GM23338 (cell line): ENCODE data around the gene PPP1R37. TPM values are rescaled to one million over a fixed set of nuclear protein-coding genes. Genes with fewer than 3 reads are reported as not detected.

Experiments used
- ATAC-seq: fragments of 200-7000 bp; cut with Tn5 transposase; 3 replicates; pipeline ENCODE4 v1.9.1; 2020
- DNase-seq: peaks from one replicate; pipeline ENCODE4 v3.0.0-alpha.2; 2015; ENCODE audit warnings: low spot score
- H2AFZ ChIP-seq: fragments of 200-600 bp; sonication (generic); 2 replicates; pipeline ENCODE4 v1.8.0; 2016; ENCODE audit warnings: antibody characterized with exemption, mild to moderate bottlenecking, moderate library complexity
- H3F3A ChIP-seq: fragments of 200-600 bp; sonication (generic); replicated peaks from 2 replicates; pipeline ENCODE4 v1.8.0; 2017; ENCODE audit warnings: antibody characterized with exemption, mixed run types, low read depth
- H3K27ac ChIP-seq: fragments of 200-600 bp; sonication (generic); 2 replicates; pipeline ENCODE4 v1.6.1; 2016; ENCODE audit warnings: low read depth
- H3K27me3 ChIP-seq: fragments of 200-600 bp; sonication (generic); 2 replicates; pipeline ENCODE4 v1.8.0; 2016; ENCODE audit warnings: mild to moderate bottlenecking, mixed run types, moderate library complexity; ENCODE audit not compliant: insufficient read depth
- H3K36me3 ChIP-seq: fragments of 200-600 bp; sonication (generic); 2 replicates; pipeline ENCODE4 v1.8.0; 2016; ENCODE audit warnings: mild to moderate bottlenecking; ENCODE audit not compliant: insufficient read depth
- H3K4me1 ChIP-seq: fragments of 200-600 bp; sonication (generic); 2 replicates; pipeline ENCODE4 v1.8.0; 2016; ENCODE audit warnings: mild to moderate bottlenecking, moderate library complexity; ENCODE audit not compliant: insufficient read depth
- H3K4me2 ChIP-seq: fragments of 200-600 bp; sonication (generic); 2 replicates; pipeline ENCODE4 v1.7.1; 2017; ENCODE audit warnings: mixed run types
- H3K4me3 ChIP-seq: fragments of 200-600 bp; sonication (generic); 2 replicates; pipeline ENCODE4 v1.6.1; 2016; ENCODE audit warnings: mixed run types
- H3K79me2 ChIP-seq: fragments of 200-600 bp; sonication (generic); replicated peaks from 2 replicates; pipeline ENCODE4 v1.8.0; 2017; ENCODE audit warnings: mild to moderate bottlenecking; ENCODE audit not compliant: insufficient read depth
- H3K9me2 ChIP-seq: fragments of 200-600 bp; sonication (generic); 2 replicates; pipeline ENCODE4 v1.8.0; 2017; ENCODE audit not compliant: insufficient read depth
- H4K20me1 ChIP-seq: fragments of 200-600 bp; sonication (generic); replicated peaks from 2 replicates; pipeline ENCODE4 v1.8.0; 2017; ENCODE audit warnings: mild to moderate bottlenecking; ENCODE audit not compliant: insufficient read depth
- H3K27ac Mint-ChIP-seq: 2 replicates; pipeline ENCODE4 v1.8.0; 2020; ENCODE audit warnings: inconsistent platforms, mild to moderate bottlenecking, moderate library complexity, mixed read lengths
- H3K27me3 Mint-ChIP-seq: 3 replicates; pipeline ENCODE4 v1.8.0; 2022; ENCODE audit warnings: low read depth, mild to moderate bottlenecking, moderate library complexity, mixed read lengths, inconsistent platforms; ENCODE audit not compliant: insufficient read depth, poor library complexity
- H3K36me3 Mint-ChIP-seq: 3 replicates; pipeline ENCODE4 v1.8.0; 2021; ENCODE audit warnings: low read depth, mild to moderate bottlenecking, inconsistent platforms, moderate library complexity, mixed read lengths
- H3K4me1 Mint-ChIP-seq: 3 replicates; pipeline ENCODE4 v1.8.0; 2020; ENCODE audit warnings: mild to moderate bottlenecking, inconsistent platforms, mixed read lengths
- H3K4me3 Mint-ChIP-seq: 3 replicates; pipeline ENCODE4 v1.8.0; 2021; ENCODE audit warnings: moderate library complexity, mild to moderate bottlenecking, inconsistent platforms, mixed read lengths
- H3K9me3 Mint-ChIP-seq: 3 replicates; pipeline ENCODE4 v1.8.0; 2020; ENCODE audit warnings: moderate library complexity, mild to moderate bottlenecking, inconsistent platforms, mixed read lengths
- CREB1 ChIP-seq: fragments of 250-450 bp; sonication (Bioruptor Pico); IDR thresholded peaks from 2 replicates; pipeline ENCODE4 v1.5.0; 2020; ENCODE audit warnings: low read depth, mild to moderate bottlenecking, moderate library complexity
- EZH2 ChIP-seq: fragments of 200-600 bp; sonication (generic); IDR thresholded peaks from one replicate; pipeline ENCODE4 v1.8.0; 2017; ENCODE audit warnings: antibody characterized with exemption, mild to moderate bottlenecking, low read depth; ENCODE audit not compliant: unreplicated experiment
- JUNB ChIP-seq: IDR thresholded peaks from one replicate; pipeline ENCODE4 v1.6.1; 2016; ENCODE audit warnings: antibody characterized with exemption; ENCODE audit not compliant: unreplicated experiment
- NANOG ChIP-seq: IDR thresholded peaks from 2 replicates; pipeline ENCODE4 v1.6.1; 2016; ENCODE audit warnings: antibody characterized with exemption, borderline replicate concordance
- POLR2AphosphoS5 ChIP-seq: IDR thresholded peaks from 2 replicates; pipeline ENCODE4 v1.6.1; 2016; ENCODE audit warnings: antibody characterized with exemption, low read depth
- STAT1 ChIP-seq: IDR thresholded peaks from one replicate; pipeline ENCODE4 v1.6.1; 2016; ENCODE audit warnings: antibody characterized with exemption; ENCODE audit not compliant: unreplicated experiment
- ZNF114 ChIP-seq: fragments of 250-450 bp; sonication (Bioruptor Pico); IDR thresholded peaks from 2 replicates; pipeline ENCODE4 v1.5.0; 2020; ENCODE audit warnings: mild to moderate bottlenecking, moderate library complexity
- ZNF331 ChIP-seq: fragments of 250-450 bp; sonication (Bioruptor Pico); IDR thresholded peaks from 2 replicates; pipeline ENCODE4 v1.5.0; 2020; ENCODE audit warnings: low read depth, mild to moderate bottlenecking, moderate library complexity
- polyA plus RNA-seq: library from polyadenylated mRNA; unstranded; fragments of >200 nt; fragmentation: Nextera tagmentation; extraction: Ambion mirVana; gene quantifications from 2 replicates; pipeline ENCODE4 v1.2.1, GENCODE V29; 2016
- total RNA-seq: library from RNA; depleted of rRNA; stranded (reverse); fragments of >200 nt; shearing (Covaris generic); gene quantifications from 2 replicates; pipeline ENCODE4 v1.2.3, GENCODE V29; 2014
- TF ChIP-seq, protein P1 (sequence below), 2 experiments: fragments of 200-600 bp in 1 of 2; sonication (generic) in 1 of 2; conservative IDR thresholded peaks; 2 replicates each; pipeline versions ENCODE4 v1.5.1 to v1.6.1; 2016 to 2017; ENCODE audit warnings: antibody characterized with exemption in 2 of 2, low read depth in 2 of 2, mild to moderate bottlenecking in 2 of 2, moderate library complexity in 1 of 2
- TF ChIP-seq, protein P2 (sequence below): IDR thresholded peaks from 2 replicates; pipeline ENCODE4 v1.6.1; 2016; ENCODE audit warnings: antibody characterized with exemption
- TF ChIP-seq, protein P3 (sequence below): fragments of 250-450 bp; sonication (Bioruptor Pico); IDR thresholded peaks from 2 replicates; pipeline ENCODE4 v1.5.0; 2020; ENCODE audit warnings: mild to moderate bottlenecking, moderate library complexity

PPP1R37 gene
- total and polyA plus RNA-seq, 2 experiments from 2014 or later = 6.9 to 47.2 TPM

DNA sequence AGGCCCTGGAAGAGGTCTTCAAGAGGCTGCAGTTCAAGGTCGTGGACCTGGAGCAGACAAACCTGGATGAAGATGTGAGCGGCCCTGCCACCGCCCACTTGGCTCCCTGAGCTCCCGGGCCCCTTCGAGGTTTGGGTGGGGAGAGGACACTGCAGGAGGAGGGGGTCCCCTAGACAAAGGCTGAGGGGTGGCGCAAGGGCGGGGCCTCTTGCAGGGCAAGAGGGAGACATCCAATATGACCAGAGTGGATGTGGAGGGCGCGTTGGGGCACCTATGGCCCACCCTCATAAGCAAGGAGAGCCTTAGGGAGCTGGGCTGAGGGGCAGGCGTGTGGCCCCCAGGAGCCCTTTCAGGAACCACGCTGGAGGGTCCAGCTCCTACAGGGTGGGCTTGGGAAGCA, 47.6 kb downstream of the PPP1R37 start:
- H3K4me1 Mint-ChIP-seq = peaks cover 24% of the 10 kb centered on the region
- TF ChIP-seq, protein P1, sequence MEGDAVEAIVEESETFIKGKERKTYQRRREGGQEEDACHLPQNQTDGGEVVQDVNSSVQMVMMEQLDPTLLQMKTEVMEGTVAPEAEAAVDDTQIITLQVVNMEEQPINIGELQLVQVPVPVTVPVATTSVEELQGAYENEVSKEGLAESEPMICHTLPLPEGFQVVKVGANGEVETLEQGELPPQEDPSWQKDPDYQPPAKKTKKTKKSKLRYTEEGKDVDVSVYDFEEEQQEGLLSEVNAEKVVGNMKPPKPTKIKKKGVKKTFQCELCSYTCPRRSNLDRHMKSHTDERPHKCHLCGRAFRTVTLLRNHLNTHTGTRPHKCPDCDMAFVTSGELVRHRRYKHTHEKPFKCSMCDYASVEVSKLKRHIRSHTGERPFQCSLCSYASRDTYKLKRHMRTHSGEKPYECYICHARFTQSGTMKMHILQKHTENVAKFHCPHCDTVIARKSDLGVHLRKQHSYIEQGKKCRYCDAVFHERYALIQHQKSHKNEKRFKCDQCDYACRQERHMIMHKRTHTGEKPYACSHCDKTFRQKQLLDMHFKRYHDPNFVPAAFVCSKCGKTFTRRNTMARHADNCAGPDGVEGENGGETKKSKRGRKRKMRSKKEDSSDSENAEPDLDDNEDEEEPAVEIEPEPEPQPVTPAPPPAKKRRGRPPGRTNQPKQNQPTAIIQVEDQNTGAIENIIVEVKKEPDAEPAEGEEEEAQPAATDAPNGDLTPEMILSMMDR (conservative IDR thresholded peaks at IDR 0.05; ENCODE audit: low read depth in 2 of 2) = no peak
- TF ChIP-seq NANOG = no peak
- no peak for TF ChIP-seq STAT1
- TF ChIP-seq ZNF331 (CRISPR knock-in tag) = no peak
- TF ChIP-seq JUNB = no peak
- TF ChIP-seq CREB1 (CRISPR knock-in tag) = no peak
- no peak for TF ChIP-seq POLR2AphosphoS5
- TF ChIP-seq ZNF114 (CRISPR knock-in tag) = no peak
- TF ChIP-seq, protein P2, sequence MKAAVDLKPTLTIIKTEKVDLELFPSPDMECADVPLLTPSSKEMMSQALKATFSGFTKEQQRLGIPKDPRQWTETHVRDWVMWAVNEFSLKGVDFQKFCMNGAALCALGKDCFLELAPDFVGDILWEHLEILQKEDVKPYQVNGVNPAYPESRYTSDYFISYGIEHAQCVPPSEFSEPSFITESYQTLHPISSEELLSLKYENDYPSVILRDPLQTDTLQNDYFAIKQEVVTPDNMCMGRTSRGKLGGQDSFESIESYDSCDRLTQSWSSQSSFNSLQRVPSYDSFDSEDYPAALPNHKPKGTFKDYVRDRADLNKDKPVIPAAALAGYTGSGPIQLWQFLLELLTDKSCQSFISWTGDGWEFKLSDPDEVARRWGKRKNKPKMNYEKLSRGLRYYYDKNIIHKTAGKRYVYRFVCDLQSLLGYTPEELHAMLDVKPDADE = no peak
- TF ChIP-seq, protein P3, sequence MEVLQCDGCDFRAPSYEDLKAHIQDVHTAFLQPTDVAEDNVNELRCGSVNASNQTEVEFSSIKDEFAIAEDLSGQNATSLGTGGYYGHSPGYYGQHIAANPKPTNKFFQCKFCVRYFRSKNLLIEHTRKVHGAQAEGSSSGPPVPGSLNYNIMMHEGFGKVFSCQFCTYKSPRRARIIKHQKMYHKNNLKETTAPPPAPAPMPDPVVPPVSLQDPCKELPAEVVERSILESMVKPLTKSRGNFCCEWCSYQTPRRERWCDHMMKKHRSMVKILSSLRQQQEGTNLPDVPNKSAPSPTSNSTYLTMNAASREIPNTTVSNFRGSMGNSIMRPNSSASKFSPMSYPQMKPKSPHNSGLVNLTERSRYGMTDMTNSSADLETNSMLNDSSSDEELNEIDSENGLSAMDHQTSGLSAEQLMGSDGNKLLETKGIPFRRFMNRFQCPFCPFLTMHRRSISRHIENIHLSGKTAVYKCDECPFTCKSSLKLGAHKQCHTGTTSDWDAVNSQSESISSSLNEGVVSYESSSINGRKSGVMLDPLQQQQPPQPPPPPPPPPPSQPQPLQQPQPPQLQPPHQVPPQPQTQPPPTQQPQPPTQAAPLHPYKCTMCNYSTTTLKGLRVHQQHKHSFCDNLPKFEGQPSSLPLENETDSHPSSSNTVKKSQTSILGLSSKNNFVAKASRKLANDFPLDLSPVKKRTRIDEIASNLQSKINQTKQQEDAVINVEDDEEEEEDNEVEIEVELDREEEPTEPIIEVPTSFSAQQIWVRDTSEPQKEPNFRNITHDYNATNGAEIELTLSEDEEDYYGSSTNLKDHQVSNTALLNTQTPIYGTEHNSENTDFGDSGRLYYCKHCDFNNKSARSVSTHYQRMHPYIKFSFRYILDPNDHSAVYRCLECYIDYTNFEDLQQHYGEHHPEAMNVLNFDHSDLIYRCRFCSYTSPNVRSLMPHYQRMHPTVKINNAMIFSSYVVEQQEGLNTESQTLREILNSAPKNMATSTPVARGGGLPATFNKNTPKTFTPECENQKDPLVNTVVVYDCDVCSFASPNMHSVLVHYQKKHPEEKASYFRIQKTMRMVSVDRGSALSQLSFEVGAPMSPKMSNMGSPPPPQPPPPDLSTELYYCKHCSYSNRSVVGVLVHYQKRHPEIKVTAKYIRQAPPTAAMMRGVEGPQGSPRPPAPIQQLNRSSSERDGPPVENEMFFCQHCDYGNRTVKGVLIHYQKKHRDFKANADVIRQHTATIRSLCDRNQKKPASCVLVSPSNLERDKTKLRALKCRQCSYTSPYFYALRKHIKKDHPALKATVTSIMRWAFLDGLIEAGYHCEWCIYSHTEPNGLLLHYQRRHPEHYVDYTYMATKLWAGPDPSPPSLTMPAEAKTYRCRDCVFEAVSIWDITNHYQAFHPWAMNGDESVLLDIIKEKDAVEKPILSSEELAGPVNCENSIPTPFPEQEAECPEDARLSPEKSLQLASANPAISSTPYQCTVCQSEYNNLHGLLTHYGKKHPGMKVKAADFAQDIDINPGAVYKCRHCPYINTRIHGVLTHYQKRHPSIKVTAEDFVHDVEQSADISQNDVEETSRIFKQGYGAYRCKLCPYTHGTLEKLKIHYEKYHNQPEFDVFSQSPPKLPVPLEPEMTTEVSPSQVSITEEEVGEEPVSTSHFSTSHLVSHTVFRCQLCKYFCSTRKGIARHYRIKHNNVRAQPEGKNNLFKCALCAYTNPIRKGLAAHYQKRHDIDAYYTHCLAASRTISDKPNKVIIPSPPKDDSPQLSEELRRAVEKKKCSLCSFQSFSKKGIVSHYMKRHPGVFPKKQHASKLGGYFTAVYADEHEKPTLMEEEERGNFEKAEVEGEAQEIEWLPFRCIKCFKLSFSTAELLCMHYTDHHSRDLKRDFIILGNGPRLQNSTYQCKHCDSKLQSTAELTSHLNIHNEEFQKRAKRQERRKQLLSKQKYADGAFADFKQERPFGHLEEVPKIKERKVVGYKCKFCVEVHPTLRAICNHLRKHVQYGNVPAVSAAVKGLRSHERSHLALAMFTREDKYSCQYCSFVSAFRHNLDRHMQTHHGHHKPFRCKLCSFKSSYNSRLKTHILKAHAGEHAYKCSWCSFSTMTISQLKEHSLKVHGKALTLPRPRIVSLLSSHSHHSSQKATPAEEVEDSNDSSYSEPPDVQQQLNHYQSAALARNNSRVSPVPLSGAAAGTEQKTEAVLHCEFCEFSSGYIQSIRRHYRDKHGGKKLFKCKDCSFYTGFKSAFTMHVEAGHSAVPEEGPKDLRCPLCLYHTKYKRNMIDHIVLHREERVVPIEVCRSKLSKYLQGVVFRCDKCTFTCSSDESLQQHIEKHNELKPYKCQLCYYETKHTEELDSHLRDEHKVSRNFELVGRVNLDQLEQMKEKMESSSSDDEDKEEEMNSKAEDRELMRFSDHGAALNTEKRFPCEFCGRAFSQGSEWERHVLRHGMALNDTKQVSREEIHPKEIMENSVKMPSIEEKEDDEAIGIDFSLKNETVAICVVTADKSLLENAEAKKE (CRISPR knock-in tag) = no peak
- TF ChIP-seq EZH2 = no peak

More for the DNA sequence above, 47.6 kb downstream of the PPP1R37 start:
- Histone ChIP-seq H3F3A (no peaks in the 10 kb centered on the region), H3K27ac (no peak overlapping the region), H3K9me2 (no peaks in the 10 kb centered on the region), H3K4me3 (no peak overlapping the region), H3K27me3 (no peaks in the 10 kb centered on the region), H3K79me2 (peaks cover 31% of the 10 kb centered on the region), H3K36me3 (no peaks in the 10 kb centered on the region), H2AFZ (no peak overlapping the region), H3K4me2 (no peak overlapping the region), H4K20me1 (peaks cover 3% of the 10 kb centered on the region; the same call in 1 of the 2 replicates), H3K4me1 (peaks cover 14% of the 10 kb centered on the region; the same call in 1 of the 2 replicates)
- Mint-ChIP-seq H3K36me3 (peaks cover 18% of the 10 kb centered on the region), H3K4me3 (no peak overlapping the region), H3K27ac (no peak overlapping the region), H3K27me3 (peaks cover 15% of the 10 kb centered on the region), H3K9me3 (no peaks in the 10 kb centered on the region; the same call in 2 of the 3 replicates)
- DNase-seq (no peak), ATAC-seq (no peak)
